NCI-H226 (cell line): ENCODE results near the gene GAREM1.
A peak's percentile ranks its signal among the peaks of the same experiment; 100 is the strongest.
"Not testable (repeated sequence)": the region's sequence is repeated elsewhere in the genome, so short reads cannot be mapped to it uniquely, and the experiment has no call there.

Source experiments
- DNase-seq: peaks from one replicate; pipeline ENCODE4 v3.0.0-alpha.2; 2015

GAREM1 gene

DNA sequence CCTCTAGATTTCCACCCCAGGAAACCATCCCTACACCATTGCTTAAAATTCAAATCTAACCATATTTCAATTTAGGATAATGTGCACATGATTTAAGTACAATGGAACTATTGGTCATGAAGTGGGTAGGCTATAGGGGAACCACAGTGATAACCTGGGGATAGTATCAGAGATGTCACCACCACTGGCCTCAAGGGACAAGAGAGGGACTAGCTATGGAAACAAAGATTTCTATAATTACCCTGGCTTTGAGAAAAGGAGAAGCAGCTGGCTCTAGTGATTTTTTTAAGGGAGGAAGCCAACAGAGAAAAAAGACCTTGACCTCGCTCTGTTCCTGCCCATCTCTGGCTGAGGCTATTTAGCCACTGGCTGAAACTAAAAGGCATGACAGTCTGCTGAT is 148.9 kb downstream of the GAREM1 start:
- no peak for DNase-seq

DNA sequence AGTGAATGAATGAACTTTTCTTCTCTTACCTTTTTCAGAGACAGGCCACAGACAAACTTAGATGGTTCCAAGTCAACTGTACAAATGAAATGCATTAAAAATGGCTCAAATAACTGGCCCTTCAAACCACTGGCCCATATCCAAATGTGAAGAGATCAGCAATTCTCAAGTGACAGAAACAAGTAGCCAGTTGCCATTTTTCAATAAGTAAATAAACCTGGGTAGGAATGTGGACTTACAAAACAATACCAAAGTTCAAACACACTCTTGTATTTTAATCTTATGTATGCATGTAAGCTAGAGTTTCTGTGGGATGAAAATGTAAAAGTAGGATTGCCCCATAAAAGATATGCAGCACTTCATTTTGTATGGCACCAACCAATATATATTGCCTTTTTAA is 151.6 kb downstream of the GAREM1 start:
- DNase-seq: no peak

DNA sequence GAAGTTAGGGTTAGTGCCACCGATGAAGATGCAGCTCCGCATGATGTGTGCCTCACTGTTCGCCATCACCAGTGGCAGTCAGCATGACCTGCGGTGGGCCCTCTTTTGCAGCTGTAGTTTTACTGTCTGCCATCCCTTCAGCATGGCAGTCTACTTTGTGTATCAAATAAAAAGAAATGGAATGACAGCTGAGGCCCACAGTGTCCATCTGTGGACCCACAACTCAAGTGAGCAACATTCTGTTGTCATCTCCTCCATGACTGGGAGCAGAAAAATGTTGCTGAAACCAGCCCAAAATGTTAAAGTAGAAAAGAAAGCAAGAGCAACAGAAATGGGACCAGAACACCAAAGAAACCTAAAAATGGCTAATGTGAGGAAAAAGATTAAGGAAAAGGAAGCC is 152.1 kb downstream of the GAREM1 start:
- DNase-seq: no peak

DNA sequence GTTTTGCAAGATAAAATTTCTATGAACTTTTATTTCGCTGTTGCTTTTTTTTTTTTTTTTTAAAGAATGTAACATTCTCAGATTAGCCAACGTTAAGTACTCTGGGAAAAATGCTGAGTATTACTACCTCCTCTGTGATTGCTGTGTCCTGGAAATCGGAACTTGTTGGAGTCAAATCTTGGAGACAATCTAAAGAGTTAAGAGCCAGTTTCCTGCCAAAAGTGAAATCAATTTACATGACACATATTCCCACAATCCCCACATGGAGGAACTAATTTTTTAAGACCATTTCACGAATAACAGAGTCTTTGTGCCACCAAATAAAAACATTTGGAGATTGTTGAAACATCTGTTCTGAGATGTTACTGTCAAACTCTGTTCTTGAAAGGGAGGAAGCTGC is 153.0 kb downstream of the GAREM1 start:
- DNase-seq: no peak

DNA sequence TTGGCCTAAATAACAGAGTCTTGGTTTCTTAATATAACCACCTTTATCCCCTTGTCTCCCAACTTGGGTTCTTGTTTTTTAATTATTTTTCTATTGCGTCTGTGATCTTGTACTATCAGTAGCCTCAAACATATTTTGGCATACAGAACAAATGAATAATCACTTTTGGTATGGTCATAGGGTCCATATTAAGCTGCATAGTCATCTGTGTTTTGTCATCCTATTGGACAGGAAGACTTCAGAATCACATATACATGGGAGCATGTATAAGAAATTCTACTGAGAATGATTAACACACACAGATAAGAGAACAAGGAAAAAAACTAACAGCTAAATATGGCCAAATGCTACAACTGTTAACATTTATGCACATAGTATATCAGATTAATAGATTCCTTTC is 154.8 kb downstream of the GAREM1 start:
- peak; percentile 43 for DNase-seq

DNA sequence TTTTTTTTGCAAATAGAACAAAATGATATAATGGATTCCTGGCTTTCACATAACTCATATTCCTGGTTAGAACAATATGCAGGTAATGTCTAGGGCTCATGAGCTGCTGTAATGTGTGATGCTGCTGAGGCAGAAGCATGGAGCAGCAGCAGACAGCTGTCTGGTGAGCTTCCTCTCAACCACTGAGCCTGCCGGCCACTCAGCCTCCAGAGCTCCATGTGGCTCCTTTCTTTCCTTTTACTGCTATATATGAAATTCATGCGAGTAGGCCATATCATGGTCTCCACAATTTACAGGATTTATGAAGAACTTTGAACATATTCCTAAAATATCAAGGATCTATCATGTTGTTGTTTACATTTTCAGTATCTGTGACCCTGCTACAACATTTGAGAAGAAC is 159.9 kb downstream of the GAREM1 start:
- no peak for DNase-seq

DNA sequence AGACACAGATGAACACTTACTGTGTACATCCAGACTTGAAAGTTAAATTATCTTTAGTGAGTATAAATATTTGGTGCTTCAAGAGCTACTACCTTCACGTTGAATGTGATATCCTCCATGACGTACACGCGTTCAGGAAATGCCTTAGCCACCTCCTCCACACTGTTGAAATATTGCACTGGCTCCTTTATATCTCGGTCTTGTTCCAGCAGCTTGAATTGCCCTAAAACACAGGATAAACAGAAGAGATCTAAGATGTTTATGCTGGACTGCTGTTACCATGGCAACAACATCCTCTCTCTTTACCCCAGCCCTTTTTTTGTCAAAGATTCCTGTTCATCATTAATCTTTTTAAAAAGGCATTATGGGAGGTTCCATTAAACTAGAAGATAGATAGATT is 160.6 kb downstream of the GAREM1 start:
- DNase-seq: peak; percentile 71

DNA sequence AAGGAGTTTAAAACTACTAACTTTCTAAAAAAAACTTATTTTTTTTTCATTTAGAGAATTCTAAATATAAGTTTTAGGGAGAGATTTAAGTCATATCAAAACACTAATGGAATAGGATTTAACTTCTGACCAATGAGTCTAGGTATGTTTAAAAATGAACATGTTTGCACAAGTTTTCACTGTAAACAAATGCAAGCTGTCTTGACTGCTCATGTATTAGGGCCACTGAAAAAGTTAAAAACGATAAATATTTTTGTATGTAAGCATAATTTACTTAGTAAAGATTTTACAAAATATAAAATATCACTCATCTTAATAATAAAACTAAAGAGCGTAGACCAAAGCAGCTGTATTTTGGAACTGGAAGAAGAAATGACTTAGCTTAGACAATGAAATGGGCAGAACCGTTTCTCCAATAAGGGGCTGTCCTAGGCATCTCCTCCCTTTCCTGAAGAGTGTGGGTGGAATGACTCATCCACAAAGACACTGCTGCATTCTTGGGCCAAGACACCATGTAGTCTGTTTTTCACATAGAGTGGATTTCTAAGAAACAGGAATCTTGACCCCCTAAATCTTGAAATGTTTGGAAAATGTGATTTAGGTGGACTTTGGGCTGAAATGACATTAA is 162.1 kb downstream of the GAREM1 start:
- peak; percentile 66 for DNase-seq

DNA sequence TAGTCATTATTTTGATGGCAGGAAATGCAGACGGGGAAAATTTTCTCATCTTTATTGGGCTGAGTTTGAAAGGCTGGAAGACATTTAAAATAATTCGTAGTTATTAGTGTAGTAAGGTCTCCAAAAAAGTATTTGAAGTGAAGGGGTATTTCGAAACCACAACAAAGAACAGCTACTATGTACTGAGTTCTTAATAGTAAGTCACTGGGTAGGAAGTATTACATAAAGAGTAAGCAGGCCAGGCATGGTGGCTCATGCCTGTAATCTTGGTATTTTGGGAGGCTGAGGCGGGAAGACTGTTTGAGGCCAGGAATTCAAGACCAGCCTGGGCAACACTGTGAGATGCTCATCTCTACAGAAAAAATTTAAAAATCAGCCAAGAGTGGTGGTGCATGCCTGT is 167.3 kb downstream of the GAREM1 start:
- no peak for DNase-seq

DNA sequence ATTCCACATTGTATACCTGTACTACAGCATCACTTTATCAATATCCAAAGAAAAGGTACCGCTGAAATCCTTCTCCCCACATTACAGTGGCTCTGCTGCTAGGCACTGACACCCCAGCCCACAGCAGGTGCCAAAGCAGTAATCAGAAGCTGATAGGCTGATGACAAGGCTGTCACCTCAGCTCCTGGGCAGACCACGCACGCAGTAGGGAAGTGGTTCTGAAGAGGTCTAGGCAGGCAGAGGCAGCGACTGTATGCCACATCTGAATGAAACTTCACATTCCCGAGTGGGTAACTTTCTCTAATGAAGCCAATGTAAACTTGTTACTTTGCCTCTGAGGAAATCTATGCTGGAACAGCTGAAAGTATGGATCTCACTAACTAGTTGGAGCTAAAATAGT is 167.9 kb downstream of the GAREM1 start:
- DNase-seq: no peak

DNA sequence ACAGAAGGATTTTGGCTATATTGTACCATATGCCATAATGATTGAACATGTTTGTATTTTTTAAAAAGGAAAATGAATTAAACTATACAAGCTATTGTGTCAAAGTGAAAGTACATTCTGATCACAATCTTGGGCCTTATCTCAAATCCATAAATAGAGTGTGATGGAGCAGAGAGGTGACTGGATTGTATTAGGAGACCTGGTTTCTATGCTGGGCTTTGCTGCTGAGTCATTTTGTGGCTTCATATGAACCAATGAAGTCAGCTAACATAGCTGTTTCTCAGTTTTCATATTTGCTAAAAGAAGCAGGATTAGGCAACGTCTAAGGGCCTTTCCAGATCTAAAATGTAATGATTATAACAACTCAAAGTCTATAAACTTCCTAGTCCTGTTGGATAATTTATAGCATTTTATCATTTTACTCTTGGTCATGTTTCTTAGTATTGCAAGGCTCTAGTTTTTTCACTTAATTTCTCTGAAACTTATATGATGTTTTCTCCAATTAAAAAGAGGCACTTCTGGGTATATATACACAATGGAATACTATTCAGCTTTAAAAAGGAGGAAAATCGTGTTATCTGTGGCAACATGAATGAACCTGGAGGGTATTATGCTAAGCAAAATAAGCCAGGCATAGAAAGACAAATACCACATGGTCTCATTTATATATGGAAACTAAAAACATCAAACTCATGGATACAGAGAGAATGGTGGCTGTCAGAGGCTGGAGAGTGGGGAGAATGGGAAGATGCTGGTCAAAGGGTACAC is 168.5 kb downstream of the GAREM1 start:
- peak; percentile 54 for DNase-seq

DNA sequence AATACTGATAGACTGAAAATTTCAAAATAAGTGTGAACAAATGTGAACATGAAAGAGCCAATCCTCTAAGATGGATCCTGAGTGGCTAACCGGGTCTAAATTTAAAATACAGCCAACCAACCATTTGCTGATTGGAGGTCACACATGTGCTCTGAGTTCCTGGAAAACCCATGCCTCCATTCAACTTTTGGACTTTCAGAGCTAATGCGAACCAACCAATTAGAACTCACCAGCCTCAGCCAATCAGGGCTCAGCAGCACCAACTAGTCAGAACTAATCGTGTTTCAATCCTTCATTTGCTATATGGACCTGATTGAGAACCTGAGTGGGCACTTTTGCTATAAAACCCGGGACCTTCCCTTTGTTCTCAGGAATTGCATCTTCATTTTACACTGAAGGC is 169.3 kb downstream of the GAREM1 start:
- DNase-seq: no peak

DNA sequence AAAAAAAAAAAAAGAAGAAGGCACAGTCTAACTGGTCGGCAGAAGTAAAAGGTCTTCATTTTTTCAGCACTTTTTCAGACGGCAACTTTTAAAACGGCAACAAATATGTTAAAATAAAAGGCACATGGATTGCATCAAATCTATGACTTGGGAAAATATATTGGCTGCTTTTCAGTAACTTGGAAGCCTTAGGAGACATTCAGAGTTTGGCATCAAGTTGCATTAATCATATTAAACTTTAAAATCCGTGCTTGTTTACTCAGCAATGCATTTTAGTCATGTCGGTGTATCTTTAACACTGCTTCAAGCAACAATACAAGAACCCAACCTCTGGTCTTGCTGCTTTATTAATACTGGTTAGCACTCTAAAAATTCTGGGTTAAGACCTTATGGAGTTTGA is 169.8 kb downstream of the GAREM1 start:
- no peak for DNase-seq

DNA sequence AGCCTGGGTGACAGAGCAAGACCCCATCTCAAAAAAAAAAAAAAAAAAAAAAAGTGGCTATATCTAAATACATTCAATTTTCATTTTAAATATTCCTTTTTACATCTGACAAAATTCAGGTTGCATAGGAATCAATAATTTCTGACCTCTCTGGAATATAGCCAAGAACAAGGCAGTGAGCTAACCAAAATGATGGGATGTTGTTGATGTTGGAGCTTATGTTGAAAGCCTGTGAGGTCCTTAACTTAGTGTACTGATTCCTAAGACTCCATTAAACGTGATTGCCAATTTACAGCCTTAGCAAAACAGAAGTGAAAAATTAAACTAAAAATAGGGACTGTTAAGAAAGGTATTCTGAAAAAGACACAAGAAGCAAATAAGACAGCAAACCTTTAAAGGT is 171.2 kb downstream of the GAREM1 start:
- no peak for DNase-seq

DNA sequence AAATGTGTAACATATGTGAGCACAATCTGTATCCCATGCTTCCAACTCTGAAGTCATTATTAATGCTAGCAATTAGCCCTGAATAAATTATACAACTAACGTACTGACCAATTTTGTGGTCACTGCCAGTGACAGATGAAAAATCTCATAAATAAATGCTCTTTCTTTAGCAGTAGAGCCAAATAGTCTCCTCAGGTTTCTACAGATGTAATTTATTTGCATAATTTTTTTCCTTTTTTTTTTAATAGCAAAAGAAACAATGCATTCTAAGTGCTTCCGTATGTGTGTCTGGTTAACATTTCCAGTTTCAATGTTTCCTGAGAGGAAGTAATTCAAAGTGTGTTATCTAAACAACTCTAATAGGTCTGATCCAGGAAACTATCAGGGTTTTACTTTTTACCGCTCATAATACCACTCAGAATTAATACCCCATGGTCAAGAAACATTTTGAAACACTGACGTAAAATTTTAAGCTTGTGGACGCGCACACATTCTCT is 172.5 kb downstream of the GAREM1 start:
- DNase-seq: no peak

DNA sequence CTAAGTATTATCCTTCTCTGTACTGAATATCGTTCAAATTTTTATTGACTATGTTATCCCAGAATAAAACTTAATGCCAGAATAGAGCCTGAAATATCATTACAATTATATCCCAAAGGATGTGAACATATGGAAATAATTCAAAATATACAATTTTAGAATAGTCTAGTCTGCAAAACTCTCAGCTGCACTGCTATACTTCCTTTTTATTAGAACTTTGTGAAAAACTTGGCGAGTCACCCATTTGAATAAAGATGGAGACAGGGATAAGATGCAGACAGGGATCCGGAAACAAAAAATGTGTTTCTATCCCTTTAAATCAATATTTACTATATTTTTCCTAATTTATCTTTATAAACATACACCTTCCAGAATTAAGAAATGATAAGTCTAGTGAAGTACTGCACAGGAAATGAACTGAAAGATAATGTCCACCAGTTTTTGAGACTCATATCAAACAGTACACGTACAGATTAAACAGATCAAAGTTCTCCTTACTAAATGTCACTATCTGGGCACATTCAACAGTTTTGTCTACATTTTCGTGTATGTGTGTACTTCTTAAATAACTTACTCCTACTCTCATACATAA is 173.0 kb downstream of the GAREM1 start:
- no peak for DNase-seq

DNA sequence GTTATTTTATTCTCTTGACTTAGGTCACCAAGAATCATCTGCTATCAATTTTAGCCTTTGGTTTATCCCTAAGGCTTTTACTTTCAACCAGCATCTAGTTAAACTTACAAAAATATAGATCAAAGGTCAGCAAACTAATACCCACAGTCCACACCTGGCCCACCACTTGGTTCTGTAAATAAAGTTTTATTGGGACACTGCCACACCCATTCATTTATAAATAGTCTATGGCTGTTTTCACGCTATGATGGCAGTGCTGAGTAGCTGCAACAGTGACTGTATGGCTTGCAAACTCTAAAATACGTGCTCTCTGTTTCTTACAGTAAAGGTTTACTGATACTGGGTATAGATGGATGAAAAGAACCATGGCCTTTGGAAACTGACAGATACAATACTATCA is 173.8 kb downstream of the GAREM1 start:
- no peak for DNase-seq

DNA sequence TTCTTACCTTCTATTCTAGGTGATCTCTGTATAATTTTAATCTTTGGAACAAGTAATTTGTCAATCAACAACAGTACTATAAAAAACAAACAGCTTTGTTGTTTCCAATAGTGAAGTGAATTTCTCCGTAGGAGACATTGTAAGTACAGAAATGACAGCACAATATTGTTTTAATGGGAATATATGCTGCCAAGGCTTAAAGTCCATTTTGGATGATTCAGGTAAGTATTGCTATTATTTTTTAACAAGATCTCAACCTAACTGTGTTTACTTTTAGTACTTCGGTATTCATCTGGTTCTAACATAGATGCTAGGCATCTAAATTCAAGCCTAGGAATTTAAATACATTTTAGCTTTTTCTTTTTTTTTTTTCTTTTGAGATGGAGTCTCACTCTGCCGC is 175.1 kb downstream of the GAREM1 start:
- no peak for DNase-seq

DNA sequence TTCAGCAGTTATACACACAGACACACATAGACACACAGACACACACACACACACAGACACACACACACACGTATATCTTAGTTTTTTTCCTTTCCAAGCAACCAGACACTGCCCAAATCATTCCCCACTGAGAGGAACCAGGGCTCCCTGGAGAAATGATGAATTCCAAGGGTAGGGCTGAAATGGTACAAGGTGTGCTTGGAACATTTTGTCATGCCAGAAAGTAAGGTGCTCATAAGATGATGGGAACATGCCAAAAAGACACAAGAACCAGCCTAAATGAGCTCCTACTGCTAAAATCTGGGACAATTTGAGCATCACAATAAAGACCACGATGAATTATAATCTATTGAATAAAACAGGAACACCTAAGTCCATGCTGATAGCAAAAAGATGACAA is 177.6 kb downstream of the GAREM1 start:
- no peak for DNase-seq

DNA sequence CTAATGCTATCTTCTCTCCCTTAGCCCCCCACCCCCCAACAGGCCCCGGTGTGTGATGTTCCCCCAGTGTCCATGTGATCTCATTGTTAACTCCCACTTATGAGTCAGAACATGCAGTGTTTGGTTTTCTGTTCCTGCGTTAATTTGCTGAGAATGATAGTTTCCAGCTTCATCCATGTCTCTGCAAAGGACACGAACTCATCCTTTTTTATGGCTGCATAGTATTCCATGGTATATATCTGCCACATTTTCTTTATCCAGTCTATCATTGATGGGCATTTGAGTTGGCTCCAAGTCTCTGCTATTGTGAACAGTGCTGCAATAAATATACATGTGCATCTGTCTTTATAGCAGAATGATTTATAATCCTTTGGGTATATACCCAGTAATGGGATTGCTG is 179.1 kb downstream of the GAREM1 start:
- not testable (repeated sequence) for DNase-seq

DNA sequence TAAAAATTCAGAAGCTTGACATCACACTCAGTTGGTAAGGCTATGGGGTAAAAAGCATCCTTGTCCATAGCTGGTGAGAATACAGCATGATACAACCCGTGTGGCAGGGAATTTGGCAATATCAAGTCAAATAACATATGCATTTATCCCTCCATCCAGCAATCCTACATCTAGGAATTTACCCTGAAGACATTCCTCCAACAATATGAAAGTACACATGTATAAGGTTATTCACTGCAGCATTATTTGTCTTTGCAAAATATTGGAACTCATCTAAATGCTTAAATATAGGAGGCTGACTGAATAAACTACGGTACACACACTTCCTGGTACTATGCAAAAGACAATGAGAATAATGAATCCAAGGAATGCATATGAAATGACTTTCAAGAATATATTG is 179.9 kb downstream of the GAREM1 start:
- DNase-seq: no peak

DNA sequence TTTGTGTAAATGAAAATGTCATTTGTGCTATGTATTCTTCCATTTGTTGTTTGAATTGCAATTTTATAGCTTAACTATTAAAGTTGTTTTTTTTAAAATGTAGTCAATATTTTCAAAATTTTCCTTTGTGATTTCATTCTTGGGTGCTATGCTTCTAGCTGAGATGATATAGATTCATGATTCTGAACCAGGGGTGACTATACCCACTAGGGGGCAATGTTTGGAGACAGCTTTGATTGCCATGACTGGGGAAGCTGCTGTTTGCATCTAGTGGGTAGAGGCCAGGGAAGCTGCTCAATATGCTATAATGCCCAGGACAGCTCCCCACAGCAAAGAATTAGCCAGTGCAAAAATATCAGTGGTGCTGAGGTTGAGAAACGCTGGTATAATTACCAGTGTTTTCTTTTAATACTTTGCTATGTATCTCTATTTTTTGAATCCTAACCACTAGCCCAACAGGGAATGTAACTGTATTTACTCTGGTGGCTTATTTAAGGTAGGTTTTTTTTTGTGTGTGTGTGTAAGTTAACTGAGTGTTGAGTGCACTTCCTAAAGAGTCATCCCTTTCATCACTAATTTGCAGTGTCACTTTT is 181.1 kb downstream of the GAREM1 start:
- peak; percentile 17 for DNase-seq

DNA sequence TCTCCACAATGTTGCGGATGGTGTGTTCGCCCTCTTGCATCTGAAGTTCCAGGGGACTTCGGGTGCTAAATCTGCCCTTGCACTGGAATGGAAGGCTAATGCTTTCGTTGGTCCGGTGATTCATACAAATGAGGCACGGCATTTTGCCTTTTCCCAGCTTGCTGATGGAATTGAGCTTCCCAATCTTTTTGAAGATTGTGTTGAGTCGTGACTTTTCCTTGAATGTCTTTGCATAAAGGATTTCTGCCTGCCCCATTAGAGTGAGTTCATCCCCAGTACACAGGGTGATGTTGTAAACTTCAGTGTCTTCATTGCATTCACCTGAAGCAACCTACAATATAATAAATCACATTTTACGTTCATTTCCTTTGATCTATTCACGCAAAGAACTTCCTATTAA is 182.8 kb downstream of the GAREM1 start:
- DNase-seq: no peak

DNA sequence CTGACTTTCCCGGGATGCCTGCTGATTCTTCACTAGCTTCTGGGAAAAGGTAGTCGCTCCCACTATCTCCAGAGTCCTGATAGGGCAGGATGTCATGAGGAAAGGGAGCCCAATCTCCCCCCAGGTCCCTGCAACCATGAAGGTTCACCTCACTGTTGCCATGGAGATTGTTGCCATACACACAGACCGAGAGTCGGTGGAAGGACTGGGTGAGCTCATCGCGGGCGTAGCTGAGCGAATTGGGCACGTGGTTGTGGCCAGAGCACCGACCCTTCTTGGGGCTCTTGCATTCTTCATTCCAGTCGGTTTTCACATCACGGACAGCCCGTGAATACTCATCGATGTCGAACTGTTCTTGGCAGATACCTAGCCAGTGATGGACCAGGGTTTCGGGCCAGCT is 183.4 kb downstream of the GAREM1 start:
- no peak for DNase-seq
